Endothelial cell of umbilical vein (primary cell): ENCODE results near the gene NMT1. TPM values are rescaled to one million over a fixed set of nuclear protein-coding genes. Genes with fewer than 3 reads are reported as not detected.

Experiments used
- BruUV-seq: library from RNA; stranded (reverse); fragments of 400-500 nt; replicated peaks from 2 replicates; lab custom pipeline; 2021; lab: Mats Ljungman, UMichigan
- CTCF ChIA-PET: fragments of 300-600, 350-600 bp; sonication (Branson Sonifier 250); formaldehyde crosslinking; loops from one replicate; lab custom pipeline; 2021; ENCODE audit warnings: antibody characterized with exemption, inconsistent platforms; lab: Charles Lee
- POLR2A ChIA-PET: fragments of 300-600, 350-600 bp; sonication (Branson Sonifier 250); formaldehyde crosslinking; loops from one replicate; lab custom pipeline; 2021; ENCODE audit warnings: antibody characterized with exemption, inconsistent platforms; lab: Charles Lee
- DNase-seq: peaks from one replicate; pipeline ENCODE4 v3.0.0-alpha.2; 2011; ENCODE audit warnings: low read depth, low spot score
- FAIRE-seq: peaks from 2 replicates; lab custom pipeline; 2011; peaks lifted over from hg19 to GRCh38; lab: Jason Lieb, UNC
- H2AFZ ChIP-seq: 2 replicates; pipeline ENCODE4 v1.6.0; 2012; ENCODE audit warnings: low read depth, low read length, control low read depth, inconsistent platforms
- H3K27ac ChIP-seq: 2 replicates; pipeline ENCODE4 v1.5.1; 2011; ENCODE audit warnings: low read depth, mild to moderate bottlenecking, control low read depth, low read length, moderate library complexity; ENCODE audit not compliant: insufficient read depth
- H3K27me3 ChIP-seq, 2 experiments: 2 replicates each; pipeline versions ENCODE4 v1.6.0 to v1.6.1; 2011; ENCODE audit warnings: low read length in 2 of 2, mixed read lengths in 1 of 2; ENCODE audit not compliant: control insufficient read depth in 2 of 2, insufficient read depth in 2 of 2
- H3K36me3 ChIP-seq, 2 experiments: 2 replicates in 1 of 2; 3 replicates in 1 of 2; pipeline ENCODE4 v1.5.1; 2011; ENCODE audit warnings: low read length in 2 of 2, mild to moderate bottlenecking in 1 of 2, moderate library complexity in 1 of 2; ENCODE audit not compliant: control insufficient read depth in 2 of 2, insufficient read depth in 2 of 2; ENCODE audit errors: extremely low read depth in 1 of 2
- H3K4me1 ChIP-seq: 3 replicates; pipeline ENCODE4 v1.5.1; 2011; ENCODE audit warnings: mild to moderate bottlenecking, low read length; ENCODE audit not compliant: control insufficient read depth, insufficient read depth; ENCODE audit errors: extremely low read depth
- H3K4me2 ChIP-seq: 2 replicates; pipeline ENCODE4 v1.6.1; 2011; ENCODE audit warnings: low read length, control low read depth, mixed read lengths; ENCODE audit not compliant: insufficient read depth
- H3K4me3 ChIP-seq, 3 experiments: fragments of 200-600 bp in 1 of 3; sonication (generic), shearing (Covaris generic) in 1 of 3; replicated peaks in 1 of 3; 2 replicates each; pipeline ENCODE4 v1.5.1; 2011 to 2016; ENCODE audit warnings: control low read depth in 3 of 3, low read length in 3 of 3, mild to moderate bottlenecking in 2 of 3, inconsistent platforms in 1 of 3, low read depth in 1 of 3, moderate library complexity in 1 of 3; ENCODE audit not compliant: insufficient read depth in 1 of 3
- H3K79me2 ChIP-seq: 2 replicates; pipeline ENCODE4 v1.6.0; 2012; ENCODE audit warnings: low read length, inconsistent platforms; ENCODE audit not compliant: control insufficient read depth, insufficient read depth
- H3K9ac ChIP-seq: replicated peaks from 2 replicates; pipeline ENCODE3; 2011; ENCODE audit warnings: low read length, control low read depth; ENCODE audit not compliant: insufficient read depth; ENCODE audit errors: extremely low read depth
- H3K9me1 ChIP-seq: replicated peaks from 3 replicates; pipeline ENCODE4 v1.6.0; 2011; ENCODE audit warnings: mild to moderate bottlenecking, low read length; ENCODE audit not compliant: control insufficient read depth, insufficient read depth; ENCODE audit errors: extremely low read depth
- H3K9me3 ChIP-seq: replicated peaks from 2 replicates; pipeline ENCODE4 v1.5.1; 2012; ENCODE audit warnings: low read length, inconsistent platforms; ENCODE audit not compliant: control insufficient read depth, insufficient read depth
- H4K20me1 ChIP-seq: replicated peaks from 2 replicates; pipeline ENCODE3; 2011; ENCODE audit warnings: mild to moderate bottlenecking, low read length; ENCODE audit not compliant: control insufficient read depth, insufficient read depth; ENCODE audit errors: extremely low read depth
- CTCF ChIP-seq, 2 donors: IDR thresholded peaks; 1 replicate in 1 of 2; 2 replicates in 1 of 2; pipeline ENCODE4 v1.5.1; 2011; ENCODE audit warnings: low read length in 2 of 2, mild to moderate bottlenecking in 2 of 2, moderate library complexity in 2 of 2, control low read depth in 1 of 2, inconsistent platforms in 1 of 2, low read depth in 1 of 2; ENCODE audit not compliant: insufficient read depth in 1 of 2; ENCODE audit errors: extremely low read depth in 1 of 2
- EZH2 ChIP-seq: IDR thresholded peaks from 2 replicates; pipeline ENCODE4 v1.6.1; 2012; ENCODE audit warnings: borderline replicate concordance, low read depth, mild to moderate bottlenecking, moderate library complexity, low read length, inconsistent platforms; ENCODE audit not compliant: severe bottlenecking
- FOS ChIP-seq: IDR thresholded peaks from 2 replicates; pipeline ENCODE4 v1.6.1; 2011; ENCODE audit warnings: mild to moderate bottlenecking, low read length, moderate library complexity, borderline replicate concordance; ENCODE audit not compliant: insufficient read depth
- JUN ChIP-seq: IDR thresholded peaks from 2 replicates; pipeline ENCODE4 v1.6.1; 2011; ENCODE audit warnings: borderline replicate concordance, low read depth; ENCODE audit not compliant: insufficient read length, insufficient read depth
- POLR2AphosphoS5 ChIP-seq: IDR thresholded peaks from 2 replicates; pipeline ENCODE4 v1.6.1; 2012; ENCODE audit warnings: low read depth, mild to moderate bottlenecking, control low read depth, low read length, moderate library complexity; ENCODE audit not compliant: insufficient read depth
- dilution Hi-C: fragments of 300-500 bp; cut with MboI; formaldehyde crosslinking; loops from one replicate; pipeline ENCODE4 v1.15.0; 2019; ENCODE audit warnings: low sequenced_read_pairs; ENCODE audit not compliant: extremely low pct_ligation_motif_present
- intact Hi-C: fragments of 100-400 bp; cut with micrococcal nuclease; formaldehyde crosslinking; loops from one replicate; pipeline ENCODE4 v1.10.0; 2022
- polyA plus RNA-seq, 4 experiments: library from polyadenylated mRNA; depleted of rRNA in 3 of 4; stranded (reverse) in 3 of 4; unstranded in 1 of 4; fragments of >200 nt; gene quantifications; 2 replicates each; pipeline versions ENCODE4 v1.2.1 to v1.2.3, GENCODE V29; 2011 to 2012; ENCODE audit warnings: missing spikeins in 1 of 4
- total RNA-seq: library from RNA; stranded (reverse); gene quantifications from 2 replicates; pipeline ENCODE4 v1.2.3, GENCODE V29; 2021

The NMT1 gene
- total and polyA plus RNA-seq, 2 donors (not counting 3 experiments of a cell fraction or from before 2014, with no cell fraction given) = 37.6 to 135 TPM

- Histone ChIP-seq H3K4me3 (no peak overlapping the region), H4K20me1 (no peaks in the 10 kb centered on the region), H3K4me2 (no peak overlapping the region), H3K9ac (no peak overlapping the region), H3K27ac (no peak overlapping the region), H3K9me1 (no peaks in the 10 kb centered on the region), H3K27me3 (no peaks in the 10 kb centered on the region), H2AFZ (no peak overlapping the region), H3K4me1 (no peaks in the 10 kb centered on the region), H3K36me3 (peaks cover 30 to 59% of the 10 kb centered on the region in 2 experiments), H3K9me3 (no peaks in the 10 kb centered on the region), H3K79me2 (no peaks in the 10 kb centered on the region)
- BruUV-seq = no TSS peak
- dilution Hi-C loops (no loop called here), intact Hi-C loops (no loop called here)
- no peak for FAIRE-seq
- ChIA-PET CTCF (interaction anchor here (0.8 to 4.3 kb wide), 7 partner anchors 9 to 185 kb away, joined by 3 to 26 read pairs (median 5); partner anchors contain the start of genes ACBD4 and PLCD3), POLR2A (no interaction called here)
- no peak for DNase-seq
- TF ChIP-seq EZH2 = no peak
- TF ChIP-seq FOS = no peak
- TF ChIP-seq JUN = no peak
- no peak for TF ChIP-seq CTCF (IDR thresholded peaks at IDR 0.05; ENCODE audit: extremely low read depth in 1 of 2, insufficient read depth in 1 of 2, low read depth in 1 of 2, low read length in 2 of 2)
- TF ChIP-seq POLR2AphosphoS5 = no peak
Measured at GRCh38 chr17:45104907-45105624, 43.9 kb downstream of the NMT1 start.
